Fibroblast of villous mesenchyme (primary cell): ENCODE measurements around the gene TMOD1. TPM values are rescaled to one million over a fixed set of nuclear protein-coding genes. Genes with fewer than 3 reads are reported as not detected.
"Not testable (repeated sequence)": the region's sequence is repeated elsewhere in the genome, so short reads cannot be mapped to it uniquely, and the experiment has no call there.

Experiments
- DNase-seq: peaks from one replicate; pipeline ENCODE4 v3.0.0-alpha.2; 2010; ENCODE audit warnings: low read depth
- H3K4me3 ChIP-seq: 2 replicates; pipeline ENCODE4 v1.5.1; 2011; ENCODE audit warnings: low read depth, mild to moderate bottlenecking, low read length
- CTCF ChIP-seq: IDR thresholded peaks from 2 replicates; pipeline ENCODE4 v1.5.1; 2012; ENCODE audit warnings: low read depth, mild to moderate bottlenecking, low read length; ENCODE audit not compliant: insufficient read depth
- total RNA-seq: library from RNA; depleted of rRNA; stranded (reverse); fragments of >200 nt; gene quantifications from 2 replicates; pipeline ENCODE4 v1.2.3, GENCODE V29; 2012

Gene TMOD1
- total RNA-seq, 1 donor: 0.43 TPM

- H3K4me3 ChIP-seq: no peak overlapping the region
- DNase-seq: peak; percentile 91
- TF ChIP-seq CTCF: no peak
These were observed 70.2 kb downstream of the TMOD1 start for GRCh38 chr9:97571664-97572063.

- H3K4me3 ChIP-seq: no peak overlapping the region
- no peak for DNase-seq
- TF ChIP-seq CTCF: no peak
These were observed 70.9 kb downstream of the TMOD1 start for GRCh38 chr9:97572196-97572891.

DNA sequence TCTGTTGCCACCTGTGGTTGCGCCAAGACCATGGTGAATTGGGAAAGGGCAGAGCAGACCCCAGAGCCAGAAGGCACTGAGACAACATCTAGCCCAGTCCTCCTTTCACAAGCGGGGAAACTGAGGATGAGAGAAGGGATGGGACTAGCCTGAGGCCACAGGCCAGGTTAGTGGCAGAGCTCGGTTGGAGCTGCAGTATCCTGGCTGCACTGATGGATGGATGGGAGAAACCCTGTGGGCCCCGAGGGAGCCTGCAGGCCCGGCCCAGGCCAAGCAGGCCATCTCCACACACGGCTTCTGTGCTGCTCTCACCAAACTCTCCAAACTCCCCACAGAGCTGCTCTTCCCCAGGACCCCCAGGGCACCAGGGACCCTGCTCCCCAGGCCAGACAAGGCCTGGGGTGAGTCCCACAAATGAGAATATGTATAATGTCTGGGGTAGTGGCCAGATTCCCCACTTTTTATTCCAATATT is 71.5 kb downstream of the TMOD1 start:
- no peak for DNase-seq
- no peak for TF ChIP-seq CTCF

DNA sequence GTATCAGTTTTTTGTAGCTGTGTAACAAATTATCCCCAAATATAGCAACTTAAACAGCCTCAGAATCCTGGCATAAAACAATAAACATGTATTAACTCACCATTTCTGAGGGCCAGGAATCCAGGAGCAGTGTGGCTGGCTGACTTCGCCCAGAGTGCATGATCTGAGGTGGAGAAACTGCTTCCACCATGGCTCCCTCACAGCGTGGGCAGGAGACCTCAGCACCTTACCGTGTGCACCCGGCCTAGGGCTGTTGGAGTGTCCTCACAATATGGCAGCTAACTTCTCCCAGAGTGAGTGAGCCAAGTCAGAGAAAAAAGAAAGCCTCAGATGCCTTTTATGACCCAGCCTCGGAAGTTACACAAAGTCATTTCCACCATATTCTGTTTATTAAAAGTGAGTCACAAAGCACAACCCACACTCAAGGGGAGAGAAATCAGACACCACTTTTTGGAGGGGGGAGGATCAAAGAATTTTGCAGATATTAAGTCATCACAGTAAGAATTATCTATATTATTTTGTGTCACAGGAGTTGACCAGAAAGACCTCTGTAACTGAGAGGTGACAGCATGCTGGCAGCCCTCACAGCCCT is 72.1 kb downstream of the TMOD1 start:
- DNase-seq: no peak
- TF ChIP-seq CTCF: no peak

More for the DNA sequence above, 71.5 kb downstream of the TMOD1 start:
- H3K4me3 ChIP-seq: no peak overlapping the region

GRCh38 chr9:97574101-97574571 is 72.7 kb downstream of the TMOD1 start:
- not testable (repeated sequence) for DNase-seq, H3K4me3 ChIP-seq

More for the DNA sequence above, 72.1 kb downstream of the TMOD1 start:
- H3K4me3 ChIP-seq: no peak overlapping the region

GRCh38 chr9:97574921-97575672 is 73.6 kb downstream of the TMOD1 start:
- H3K4me3 ChIP-seq, DNase-seq: not testable (repeated sequence)

DNA sequence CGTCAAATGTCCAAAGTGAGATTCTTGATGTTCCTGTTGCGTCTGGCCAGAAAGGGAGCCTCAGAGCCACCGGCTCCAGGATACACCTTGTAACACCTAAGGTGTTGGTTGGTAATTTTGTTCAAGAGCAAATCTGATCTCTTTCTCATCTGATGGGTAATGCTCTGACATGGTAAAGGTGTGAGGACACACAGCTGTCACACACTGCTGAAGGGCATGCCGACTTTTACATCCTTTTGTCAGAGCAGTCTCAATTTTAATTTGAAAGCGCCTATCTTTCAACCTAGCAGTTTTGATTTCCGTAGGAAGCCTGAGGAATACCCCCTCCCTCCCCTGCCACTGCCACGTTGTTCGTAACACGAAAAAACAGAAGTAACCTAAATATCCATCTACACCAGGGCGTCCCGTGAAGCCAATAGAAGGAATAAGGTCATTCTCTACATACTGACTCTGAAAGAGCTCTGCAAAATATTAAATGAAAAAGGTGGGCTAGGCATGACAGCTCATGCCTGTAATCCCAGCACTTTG is 74.3 kb downstream of the TMOD1 start:
- no peak for DNase-seq
- no peak overlapping the region for H3K4me3 ChIP-seq
- TF ChIP-seq CTCF: no peak
